GM12874 (cell line): Measurements from ENCODE around the gene ABHD8.

Experiments used
- CTCF ChIP-seq: IDR thresholded peaks from 2 replicates; pipeline ENCODE4 v1.5.1; 2011; ENCODE audit warnings: low read depth, mild to moderate bottlenecking, control low read depth, low read length, moderate library complexity; ENCODE audit not compliant: insufficient read depth

Gene ABHD8

DNA sequence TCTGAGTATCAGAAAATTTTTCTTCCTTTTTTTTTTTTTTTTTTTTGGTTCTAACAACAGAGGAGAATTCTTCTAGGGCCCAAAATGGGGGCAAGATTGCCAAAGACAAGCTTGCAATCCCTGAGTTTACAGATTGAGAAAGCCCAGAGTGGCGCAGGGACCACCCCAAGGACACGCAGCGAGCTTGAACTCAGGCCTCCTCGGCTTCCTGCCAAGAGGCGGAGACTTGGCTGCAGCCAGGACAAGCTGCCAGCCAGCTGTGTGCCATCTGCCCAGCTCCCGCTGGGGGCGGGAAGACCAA lies 1.9 kb upstream of the ABHD8 start:
- TF ChIP-seq CTCF, result no peak

DNA sequence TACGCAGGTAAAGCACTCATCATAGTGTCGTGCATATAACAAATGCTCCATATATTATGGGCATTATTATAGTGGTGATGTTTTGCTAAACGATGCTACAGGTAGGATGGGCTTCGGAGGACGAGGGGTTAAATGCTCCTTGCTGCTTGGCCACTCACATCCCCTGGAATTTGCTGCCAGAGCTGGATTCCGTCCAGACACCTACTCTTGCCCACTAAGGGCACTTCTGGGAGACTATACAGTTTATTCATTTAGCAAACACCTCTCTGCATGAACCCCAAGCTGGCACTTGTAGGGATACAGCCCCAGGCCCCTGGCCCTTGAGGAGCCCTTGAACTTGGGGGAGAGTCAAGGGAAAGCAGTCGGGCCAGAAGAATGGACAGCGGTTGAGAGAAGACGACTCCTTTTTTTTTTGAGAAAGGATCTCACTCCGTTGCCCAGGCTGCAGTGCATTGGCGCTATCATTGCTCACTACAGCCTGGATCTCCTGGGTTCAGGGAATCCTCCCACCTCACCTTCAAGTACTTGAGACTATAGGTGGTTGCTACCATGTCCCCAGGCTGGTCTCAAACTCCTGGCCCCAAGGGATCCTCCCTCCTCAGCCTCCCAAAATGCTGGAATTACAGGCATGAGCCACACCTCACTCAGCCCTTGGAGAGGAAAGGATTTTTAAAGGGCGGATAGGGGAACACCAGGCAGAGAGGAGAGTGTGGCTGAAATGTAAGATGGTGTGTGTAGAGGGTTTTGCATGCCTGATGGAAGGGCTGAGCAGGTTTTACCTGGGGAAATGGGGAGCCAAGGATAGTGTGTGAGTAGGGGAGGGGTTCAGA lies 1.4 kb upstream of the ABHD8 start:
- TF ChIP-seq CTCF, result no peak

- no peak for TF ChIP-seq CTCF
These were observed 679 bp upstream of the ABHD8 start for GRCh38 chr19:17303940-17304267.

DNA sequence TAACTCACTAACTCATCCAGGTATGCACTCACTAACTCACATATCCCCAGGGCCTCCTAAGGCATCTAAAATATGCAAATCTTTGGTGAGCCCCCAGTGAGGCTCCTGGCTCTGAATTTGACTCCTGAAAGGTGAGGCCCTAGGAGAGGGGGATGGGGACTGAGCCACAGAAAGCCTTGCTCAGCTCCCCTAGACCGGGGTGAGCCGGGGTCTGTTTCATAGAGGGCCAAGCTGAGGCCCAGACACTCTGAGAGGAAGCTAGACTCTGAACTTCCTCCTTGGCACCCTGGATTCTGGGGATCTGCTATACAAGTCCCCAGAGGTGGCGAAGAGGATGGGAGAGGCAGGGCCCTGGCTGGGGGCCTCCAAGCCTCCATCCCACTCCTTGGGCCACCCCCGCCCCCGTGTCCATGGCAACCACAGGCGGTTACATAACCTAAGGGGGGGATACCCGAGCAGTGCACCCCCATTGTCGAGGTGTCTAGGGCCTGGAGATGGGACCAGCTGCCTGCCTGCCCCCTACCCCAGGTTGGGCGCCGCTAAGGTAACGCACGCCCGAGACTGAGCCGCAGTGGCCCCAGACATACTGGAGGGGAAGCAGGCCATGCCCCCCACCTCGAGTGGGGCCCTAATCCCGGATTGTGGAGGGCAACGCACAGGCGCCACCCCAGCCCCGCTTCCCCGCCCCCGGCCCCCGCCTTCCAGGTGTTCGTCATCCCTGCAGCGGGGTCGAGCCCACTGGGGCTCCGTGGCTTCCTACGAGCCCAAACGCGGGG lies 646 bp downstream of the ABHD8 start:
- no peak for TF ChIP-seq CTCF

- TF ChIP-seq CTCF, result no peak
These were observed 2.1 kb downstream of the ABHD8 start for GRCh38 chr19:17300992-17301619.

DNA sequence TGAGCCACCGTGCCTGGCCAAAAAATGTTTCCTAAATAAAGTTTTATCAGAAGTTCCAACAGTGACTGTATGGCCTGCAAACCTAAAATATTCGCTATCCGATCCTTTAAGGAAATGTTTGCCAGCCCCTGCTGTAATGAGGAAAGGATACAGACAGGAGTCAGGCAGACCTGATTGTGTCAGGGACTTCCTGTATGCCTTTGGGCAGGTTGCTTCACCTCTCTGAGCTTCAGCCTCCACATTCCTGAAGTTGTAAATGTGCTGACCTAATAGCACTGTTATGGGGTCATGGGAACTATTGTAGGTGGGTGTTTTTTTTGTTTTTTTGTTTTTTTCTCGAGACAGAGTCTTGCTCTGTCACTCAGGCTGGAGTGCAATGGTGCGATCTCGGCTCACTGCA lies 6.2 kb downstream of the ABHD8 start:
- TF ChIP-seq CTCF, result no peak

- TF ChIP-seq CTCF, result no peak
These were observed 7.0 kb downstream of the ABHD8 start for GRCh38 chr19:17296273-17296672.
